Spleen (tissue), 11 donors: ENCODE measurements around the gene TRPM1. TPM values are rescaled to one million over a fixed set of nuclear protein-coding genes. Genes with fewer than 3 reads are reported as not detected.
A peak's percentile ranks its signal among the peaks of the same experiment; 100 is the strongest.

Experiments used
- DNase-seq: peaks from one replicate; pipeline ENCODE4 v3.0.0-alpha.2; 2020
- H3K27ac ChIP-seq, 8 donors: fragments of 200-600 bp; sonication (generic) in 7 of 8; 1 replicate in 4 of 8; 2 replicates in 4 of 8; pipeline versions ENCODE4 v1.5.0 to v1.8.0; 2016 to 2021; ENCODE audit warnings: inconsistent platforms in 4 of 8, mild to moderate bottlenecking in 4 of 8, moderate library complexity in 1 of 8
- H3K27me3 ChIP-seq, 7 donors: fragments of 200-600 bp; sonication (generic) in 6 of 7; replicated peaks in 1 of 7; 1 replicate in 4 of 7; 2 replicates in 3 of 7; pipeline versions ENCODE4 v1.5.0 to v1.8.0; 2016 to 2021; ENCODE audit warnings: inconsistent platforms in 3 of 7, mild to moderate bottlenecking in 1 of 7
- H3K36me3 ChIP-seq, 6 donors: fragments of 200-600 bp; sonication (generic) in 5 of 6; 1 replicate in 4 of 6; 2 replicates in 2 of 6; pipeline versions ENCODE4 v1.5.0 to v1.8.0; 2016 to 2021; ENCODE audit warnings: inconsistent platforms in 2 of 6
- H3K4me1 ChIP-seq, 6 donors: fragments of 200-600 bp; sonication (generic) in 5 of 6; 1 replicate in 3 of 6; 2 replicates in 3 of 6; pipeline versions ENCODE4 v1.5.0 to v1.8.0; 2016 to 2021; ENCODE audit warnings: inconsistent platforms in 3 of 6
- H3K4me3 ChIP-seq, 8 donors: fragments of 200-600 bp; sonication (generic) in 7 of 8; 1 replicate in 4 of 8; 2 replicates in 4 of 8; pipeline versions ENCODE4 v1.5.0 to v1.8.0; 2016 to 2021; ENCODE audit warnings: inconsistent platforms in 4 of 8, mild to moderate bottlenecking in 4 of 8, moderate library complexity in 2 of 8
- H3K9me3 ChIP-seq, 8 donors: fragments of 200-600 bp; sonication (generic) in 7 of 8; 1 replicate in 4 of 8; 2 replicates in 4 of 8; pipeline versions ENCODE4 v1.5.0 to v1.8.0; 2016 to 2021; ENCODE audit warnings: inconsistent platforms in 4 of 8
- CTCF ChIP-seq, 11 experiments: fragments of 200-600 bp in 7 of 11; fragments of 450-650 bp in 4 of 11; sonication (generic) in 4 of 11; IDR thresholded peaks in 8 of 11; conservative IDR thresholded peaks in 3 of 11; 1 replicate in 7 of 11; 2 replicates in 4 of 11; pipeline versions ENCODE4 v1.4.0 to v1.8.0; 2016 to 2021; ENCODE audit warnings: antibody characterized with exemption in 11 of 11, inconsistent platforms in 4 of 11, mild to moderate bottlenecking in 1 of 11
- POLR2A ChIP-seq, 3 donors: fragments of 450-650 bp; IDR thresholded peaks; one replicate each; pipeline ENCODE4 v1.5.1; 2017; ENCODE audit warnings: antibody characterized with exemption in 3 of 3, mild to moderate bottlenecking in 1 of 3
- POLR2AphosphoS5 ChIP-seq, 3 donors: sonication (generic); formaldehyde crosslinking; IDR thresholded peaks; one replicate each; pipeline ENCODE4 v1.5.1; 2017; ENCODE audit warnings: antibody characterized with exemption in 3 of 3
- WGBS, 5 donors: extraction: QIAGEN DNeasy Blood & Tissue Kit in 3 of 5; methylation state at CpG; one replicate each; pipeline versions ENCODE4 v1.1.5 to v1.1.7; 2013 to 2018; 5-methylcytosine and 5-hydroxymethylcytosine counted together
- intact Hi-C: fragments of 100-400 bp; cut with DNase I; formaldehyde crosslinking; loops from one replicate; pipeline ENCODE4 v1.15.0; 2023; ENCODE audit warnings: low total_unique reads
- polyA plus RNA-seq, 3 donors: library from polyadenylated mRNA; stranded (reverse); fragments of 200-250 nt; gene quantifications; one replicate each; pipeline ENCODE4 v1.2.1, GENCODE V29; 2013
- total RNA-seq, 7 donors: library from RNA; depleted of rRNA in 3 of 7; stranded (reverse); fragments of >200 nt in 3 of 7; fragmentation: NEBNext Ultra II Directional in 4 of 7; extraction: Animal tissue kit (Norgen Biotek cat#: 25700) in 4 of 7; gene quantifications; one replicate each; pipeline versions ENCODE4 v1.1.0 to v1.2.1, GENCODE V29; 2016 to 2021
- donor health status: healthy with polysubstance abuse.
- donor health status: DM: no; HTN: no; CAD: no; lungs with moderate emphysema.
- donor health status: DM: no; HTN: no; CAD: no.
- donor health status: Bipolar disorder and iron deficiency.
- donor health status: healthy.
- donor health status: DM: no; HTN: no; CAD: no.
- donor health status: DM: yes; HTN: yes; CAD: no.

The TRPM1 gene
- total and polyA plus RNA-seq, 10 donors = 0.06 to 0.42 TPM; not detected in 8

- WGBS, 5 donors = 90 to 97% (median 94%) methylated on average over 3 of the region's 3 CpGs
- peaks cover 0 to 5% (median 0%) of the 10 kb centered on the region in 8 donors for H3K9me3 ChIP-seq
- no peaks in the 10 kb centered on the region for H3K27me3 ChIP-seq
Measured at GRCh38 chr15:30999729-31000128, 101.8 kb downstream of the TRPM1 start.

GRCh38 chr15:30997270-30997669 is 104.3 kb downstream of the TRPM1 start:
- TF ChIP-seq CTCF (IDR thresholded peaks at IDR 0.05 in 8 of 11, conservative IDR thresholded peaks at IDR 0.05 in 3 of 11) = no peak
- TF ChIP-seq POLR2A (IDR thresholded peaks at IDR 0.05) = no peak
- TF ChIP-seq POLR2AphosphoS5 (IDR thresholded peaks at IDR 0.05) = no peak
- 91 to 100% (median 97%) methylated on average over 1 of the region's 1 CpG for WGBS, 5 donors
- intact Hi-C loops = no loop called here
- H3K27ac ChIP-seq = no peak overlapping the region
- H3K4me3 ChIP-seq = no peak overlapping the region
- H3K9me3 ChIP-seq = peaks cover 0 to 5% (median 0%) of the 10 kb centered on the region in 8 donors
- no peak for DNase-seq
- H3K4me1 ChIP-seq = peaks cover 0 to 14% (median 3%) of the 10 kb centered on the region in 6 donors
- H3K36me3 ChIP-seq = no peaks in the 10 kb centered on the region
- H3K27me3 ChIP-seq = no peaks in the 10 kb centered on the region

More at GRCh38 chr15:30999729-31000128, 101.8 kb downstream of the TRPM1 start:
- intact Hi-C loops = no loop called here
- H3K4me3 ChIP-seq = no peak overlapping the region
- no peaks in the 10 kb centered on the region for H3K36me3 ChIP-seq
- no peak for DNase-seq
- peaks cover 0 to 28% (median 14%) of the 10 kb centered on the region in 6 donors for H3K4me1 ChIP-seq
- TF ChIP-seq POLR2A (IDR thresholded peaks at IDR 0.05) (no peak), CTCF (IDR thresholded peaks at IDR 0.05 in 8 of 11, conservative IDR thresholded peaks at IDR 0.05 in 3 of 11) (no peak), POLR2AphosphoS5 (IDR thresholded peaks at IDR 0.05) (no peak)
- H3K27ac ChIP-seq = no peak overlapping the region

GRCh38 chr15:30992249-30992864 is 109.2 kb downstream of the TRPM1 start:
- peaks cover 3 to 44% (median 39%) of the 10 kb centered on the region in 6 donors for H3K4me1 ChIP-seq
- DNase-seq = no peak
- H3K27ac ChIP-seq = peak overlapping the region in 7 of 8 donors; percentile 93 to 99 (median 98)
- H3K4me3 ChIP-seq = peak overlapping the region; percentile 40 to 93 (median 83)
- WGBS, 5 donors = 80 to 85% (median 83%) methylated on average over 7 of the region's 7 CpGs
- TF ChIP-seq CTCF (IDR thresholded peaks at IDR 0.05 in 8 of 11, conservative IDR thresholded peaks at IDR 0.05 in 3 of 11) = no peak
- no peaks in the 10 kb centered on the region for H3K27me3 ChIP-seq
- H3K36me3 ChIP-seq = peaks cover 0 to 14% (median under 1%) of the 10 kb centered on the region in 6 donors
- no peaks in the 10 kb centered on the region for H3K9me3 ChIP-seq
- intact Hi-C loops = no loop called here
